ENCODE results near the gene GSKIP. TPM values are rescaled to one million over a fixed set of nuclear protein-coding genes. Genes with fewer than 3 reads are reported as not detected.

GSKIP gene
- total and polyA plus RNA-seq, 2 donors (not counting 1 experiment from before 2014, with no cell fraction given): 30.2 to 45.5 TPM

GRCh38 chr14:96384053-96384452, 20.7 kb downstream of the GSKIP start:
- Histone ChIP-seq H3K27ac (ENCODE audit: insufficient read depth, low read length) (no peak overlapping the region), H3K4me3 (replicated peaks in 1 of 4; ENCODE audit: control extremely low read depth in 1 of 4, insufficient read depth in 1 of 4, low read depth in 3 of 4, low read length in 4 of 4) (no peak overlapping the region), H3K4me1 (ENCODE audit: control insufficient read depth, extremely low read depth, insufficient read depth, low read length) (no peaks in the 10 kb centered on the region), H3K27me3 (ENCODE audit: control insufficient read depth, insufficient read depth, low read length) (no peaks in the 10 kb centered on the region), H3K36me3 (ENCODE audit: control insufficient read depth, insufficient read depth, low read length) (no peaks in the 10 kb centered on the region), H2AFZ (ENCODE audit: low read length) (no peak overlapping the region), H3K9me3 (ENCODE audit: control insufficient read depth, insufficient read depth, low read depth, low read length) (no peaks in the 10 kb centered on the region), H3K4me2 (ENCODE audit: extremely low read depth, insufficient read depth, low read length) (no peak overlapping the region), H3K79me2 (ENCODE audit: control insufficient read depth, insufficient read depth, low read length) (no peaks in the 10 kb centered on the region), H4K20me1 (ENCODE audit: control insufficient read depth, extremely low read depth, insufficient read depth, low read length) (no peaks in the 10 kb centered on the region), H3K9ac (ENCODE audit: insufficient read depth, low read length) (no peak overlapping the region)
- no peak for DNase-seq (ENCODE audit: low read depth in 2 of 2)
- TF ChIP-seq CTCF (conservative IDR thresholded peaks at IDR 0.05 in 1 of 2, IDR thresholded peaks at IDR 0.05 in 1 of 2; ENCODE audit: low read depth in 1 of 2, low read length in 2 of 2): no peak
- TF ChIP-seq EZH2 (IDR thresholded peaks at IDR 0.05; ENCODE audit: low read length, missing control alignments): no peak

- Histone ChIP-seq H3K4me3 (replicated peaks in 1 of 4; ENCODE audit: control extremely low read depth in 1 of 4, insufficient read depth in 1 of 4, low read depth in 3 of 4, low read length in 4 of 4) (no peak overlapping the region), H3K27ac (ENCODE audit: insufficient read depth, low read length) (no peak overlapping the region), H3K27me3 (ENCODE audit: control insufficient read depth, insufficient read depth, low read length) (no peaks in the 10 kb centered on the region), H3K4me2 (ENCODE audit: extremely low read depth, insufficient read depth, low read length) (no peak overlapping the region), H4K20me1 (ENCODE audit: control insufficient read depth, extremely low read depth, insufficient read depth, low read length) (no peaks in the 10 kb centered on the region), H3K9me3 (ENCODE audit: control insufficient read depth, insufficient read depth, low read depth, low read length) (no peaks in the 10 kb centered on the region), H3K79me2 (ENCODE audit: control insufficient read depth, insufficient read depth, low read length) (no peaks in the 10 kb centered on the region), H2AFZ (ENCODE audit: low read length) (no peak overlapping the region), H3K36me3 (ENCODE audit: control insufficient read depth, insufficient read depth, low read length) (no peaks in the 10 kb centered on the region), H3K4me1 (ENCODE audit: control insufficient read depth, extremely low read depth, insufficient read depth, low read length) (no peaks in the 10 kb centered on the region), H3K9ac (ENCODE audit: insufficient read depth, low read length) (no peak overlapping the region)
- TF ChIP-seq CTCF (conservative IDR thresholded peaks at IDR 0.05 in 1 of 2, IDR thresholded peaks at IDR 0.05 in 1 of 2; ENCODE audit: low read depth in 1 of 2, low read length in 2 of 2): no peak
- DNase-seq (ENCODE audit: low read depth in 2 of 2): no peak
Measured at GRCh38 chr14:96384740-96385139, 21.4 kb downstream of the GSKIP start.

GRCh38 chr14:96385385-96385784, 22.1 kb downstream of the GSKIP start:
- H3K4me1 ChIP-seq (ENCODE audit: control insufficient read depth, extremely low read depth, insufficient read depth, low read length): no peaks in the 10 kb centered on the region
- DNase-seq (ENCODE audit: low read depth in 2 of 2): no peak
- no peak overlapping the region for H3K9ac ChIP-seq (ENCODE audit: insufficient read depth, low read length)
- no peak overlapping the region for H3K4me2 ChIP-seq (ENCODE audit: extremely low read depth, insufficient read depth, low read length)
- H3K27ac ChIP-seq (ENCODE audit: insufficient read depth, low read length): no peak overlapping the region
- no peak overlapping the region for H2AFZ ChIP-seq (ENCODE audit: low read length)
- H3K4me3 ChIP-seq (replicated peaks in 1 of 4; ENCODE audit: control extremely low read depth in 1 of 4, insufficient read depth in 1 of 4, low read depth in 3 of 4, low read length in 4 of 4): no peak overlapping the region
- no peaks in the 10 kb centered on the region for H3K9me3 ChIP-seq (ENCODE audit: control insufficient read depth, insufficient read depth, low read depth, low read length)
- H3K36me3 ChIP-seq (ENCODE audit: control insufficient read depth, insufficient read depth, low read length): no peaks in the 10 kb centered on the region
- H3K27me3 ChIP-seq (ENCODE audit: control insufficient read depth, insufficient read depth, low read length): no peaks in the 10 kb centered on the region
- H3K79me2 ChIP-seq (ENCODE audit: control insufficient read depth, insufficient read depth, low read length): no peaks in the 10 kb centered on the region
- TF ChIP-seq CTCF (conservative IDR thresholded peaks at IDR 0.05 in 1 of 2, IDR thresholded peaks at IDR 0.05 in 1 of 2; ENCODE audit: low read depth in 1 of 2, low read length in 2 of 2): no peak
- TF ChIP-seq EZH2 (IDR thresholded peaks at IDR 0.05; ENCODE audit: low read length, missing control alignments): no peak
- no peaks in the 10 kb centered on the region for H4K20me1 ChIP-seq (ENCODE audit: control insufficient read depth, extremely low read depth, insufficient read depth, low read length)

Measured in fibroblast of lung (primary cell).